ENCODE data around the gene DHRSX. TPM values are rescaled to one million over a fixed set of nuclear protein-coding genes. Genes with fewer than 3 reads are reported as not detected.

DHRSX gene
- total and polyA plus RNA-seq, 2 of the 13 experiments (the other 11 are each of a cell fraction or from before 2014, with no cell fraction given): 15.5 to 24.3 TPM

DNA sequence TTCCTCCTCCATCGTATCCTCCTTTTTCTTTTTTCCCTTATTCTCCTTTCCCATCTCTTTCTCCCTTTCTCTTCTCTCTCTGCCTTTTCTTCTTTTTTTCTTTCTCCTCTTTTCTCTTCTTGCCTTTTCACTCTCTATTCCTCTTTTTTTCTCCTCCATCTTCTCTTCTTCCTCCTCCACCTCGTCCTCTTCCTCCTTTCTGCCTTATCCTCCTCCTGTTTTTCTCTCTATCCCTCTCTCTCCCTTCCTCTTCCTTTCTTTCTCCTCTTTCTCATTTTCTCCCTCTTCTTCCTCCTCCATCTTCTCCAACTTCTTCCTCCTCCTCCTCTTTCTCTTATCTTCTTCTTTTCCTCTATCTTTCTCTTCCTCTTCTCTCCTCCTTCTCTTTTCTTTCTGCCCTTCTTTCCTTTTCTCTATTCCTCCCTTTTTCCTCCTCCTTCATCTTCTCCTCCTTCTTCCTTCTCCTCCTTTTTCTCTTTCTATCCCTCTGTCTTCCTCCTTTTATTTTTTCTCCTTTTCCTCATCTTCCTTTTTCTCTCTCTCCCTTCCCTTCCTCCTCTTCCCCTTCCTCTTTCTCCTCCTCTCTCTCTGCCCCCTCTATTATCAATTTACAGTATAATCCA, 269.1 kb downstream of the DHRSX start (continued):
- TF ChIP-seq, protein P1, sequence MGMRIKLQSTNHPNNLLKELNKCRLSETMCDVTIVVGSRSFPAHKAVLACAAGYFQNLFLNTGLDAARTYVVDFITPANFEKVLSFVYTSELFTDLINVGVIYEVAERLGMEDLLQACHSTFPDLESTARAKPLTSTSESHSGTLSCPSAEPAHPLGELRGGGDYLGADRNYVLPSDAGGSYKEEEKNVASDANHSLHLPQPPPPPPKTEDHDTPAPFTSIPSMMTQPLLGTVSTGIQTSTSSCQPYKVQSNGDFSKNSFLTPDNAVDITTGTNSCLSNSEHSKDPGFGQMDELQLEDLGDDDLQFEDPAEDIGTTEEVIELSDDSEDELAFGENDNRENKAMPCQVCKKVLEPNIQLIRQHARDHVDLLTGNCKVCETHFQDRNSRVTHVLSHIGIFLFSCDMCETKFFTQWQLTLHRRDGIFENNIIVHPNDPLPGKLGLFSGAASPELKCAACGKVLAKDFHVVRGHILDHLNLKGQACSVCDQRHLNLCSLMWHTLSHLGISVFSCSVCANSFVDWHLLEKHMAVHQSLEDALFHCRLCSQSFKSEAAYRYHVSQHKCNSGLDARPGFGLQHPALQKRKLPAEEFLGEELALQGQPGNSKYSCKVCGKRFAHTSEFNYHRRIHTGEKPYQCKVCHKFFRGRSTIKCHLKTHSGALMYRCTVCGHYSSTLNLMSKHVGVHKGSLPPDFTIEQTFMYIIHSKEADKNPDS (CRISPR knock-in tag; IDR thresholded peaks at IDR 0.05): no peak
- TF ChIP-seq MTF2 (CRISPR knock-in tag; IDR thresholded peaks at IDR 0.05; ENCODE audit: borderline replicate concordance) (no peak), ZBTB38 (CRISPR knock-in tag; IDR thresholded peaks at IDR 0.05) (no peak), THYN1 (CRISPR knock-in tag; IDR thresholded peaks at IDR 0.05; ENCODE audit: borderline replicate concordance, low read depth) (no peak), AGO1 (IDR thresholded peaks at IDR 0.05; ENCODE audit: low read depth, low read length, poor library complexity, severe bottlenecking) (no peak), ARHGAP35 (CRISPR knock-in tag; IDR thresholded peaks at IDR 0.05; ENCODE audit: borderline replicate concordance) (no peak), TEAD2 (CRISPR knock-in tag; IDR thresholded peaks at IDR 0.05) (no peak)
- TF ChIP-seq, protein P2, sequence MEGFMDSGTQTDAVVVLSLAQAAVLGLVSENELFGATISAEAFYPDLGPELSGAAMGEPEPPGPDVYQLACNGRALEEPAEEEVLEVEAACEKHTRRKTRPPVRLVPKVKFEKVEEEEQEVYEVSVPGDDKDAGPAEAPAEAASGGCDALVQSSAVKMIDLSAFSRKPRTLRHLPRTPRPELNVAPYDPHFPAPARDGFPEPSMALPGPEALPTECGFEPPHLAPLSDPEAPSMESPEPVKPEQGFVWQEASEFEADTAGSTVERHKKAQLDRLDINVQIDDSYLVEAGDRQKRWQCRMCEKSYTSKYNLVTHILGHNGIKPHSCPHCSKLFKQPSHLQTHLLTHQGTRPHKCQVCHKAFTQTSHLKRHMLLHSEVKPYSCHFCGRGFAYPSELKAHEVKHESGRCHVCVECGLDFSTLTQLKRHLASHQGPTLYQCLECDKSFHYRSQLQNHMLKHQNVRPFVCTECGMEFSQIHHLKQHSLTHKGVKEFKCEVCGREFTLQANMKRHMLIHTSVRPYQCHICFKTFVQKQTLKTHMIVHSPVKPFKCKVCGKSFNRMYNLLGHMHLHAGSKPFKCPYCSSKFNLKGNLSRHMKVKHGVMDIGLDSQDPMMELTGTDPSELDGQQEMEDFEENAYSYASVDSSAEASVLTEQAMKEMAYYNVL (CRISPR knock-in tag; IDR thresholded peaks at IDR 0.05; ENCODE audit: borderline replicate concordance): no peak

DNA sequence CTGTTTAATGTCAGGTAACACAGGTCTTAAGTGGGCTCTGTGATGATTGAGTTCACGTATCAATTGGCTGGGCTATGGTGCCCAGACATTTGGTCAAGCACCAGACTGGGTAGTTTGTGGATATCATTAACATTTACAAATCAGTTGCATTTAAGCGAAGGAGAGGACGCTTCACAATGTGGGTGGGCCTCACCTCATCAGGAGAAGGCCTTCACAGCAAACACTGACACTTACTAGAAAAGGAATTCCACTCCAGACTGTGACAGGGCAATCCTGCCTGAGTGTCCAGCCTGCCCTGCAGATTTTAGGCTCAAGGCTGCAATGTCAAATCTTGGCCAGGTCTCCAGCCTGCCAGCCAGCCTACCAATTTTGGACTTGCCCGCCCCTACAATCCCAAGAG, 270.3 kb downstream of the DHRSX start:
- BruUV-seq (replicated peaks): no TSS peak

More for the DNA sequence above, 270.3 kb downstream of the DHRSX start:
- WGBS (ENCODE audit: low lambda C conversion rate): 100% methylated on average over 2 of the region's 4 CpGs
- ChIA-PET POLR2A (no interaction called here), CTCF (ENCODE audit: low intra/inter-chr PET ratio, low total read pairs) (no interaction called here)
- no peak overlapping the region for H3K4me2 ChIP-seq (ENCODE audit: low read depth, low read length)
- peaks cover 0 to 1% of the 10 kb centered on the region in 2 experiments; a peak in 2 of 5 replicates for H3K36me3 ChIP-seq (replicated peaks in 1 of 2; ENCODE audit: control insufficient read depth in 1 of 2, insufficient read depth in 2 of 2, low read length in 2 of 2)
- DNase-seq (ENCODE audit: low spot score) (no peak), FAIRE-seq (no peak), ATAC-seq (no peak)
- H2AFZ ChIP-seq (ENCODE audit: low read length): no peak overlapping the region
- H3K79me2 ChIP-seq (ENCODE audit: insufficient read depth, low read length): no peaks in the 10 kb centered on the region
- intact Hi-C loops (cut with micrococcal nuclease; ENCODE audit: unreplicated experiment): no loop called here
- H3K4me3 ChIP-seq (replicated peaks in 1 of 3; ENCODE audit: insufficient read depth in 1 of 3, low read depth in 2 of 3, low read length in 3 of 3): no peak overlapping the region
- H3K27me3 ChIP-seq (ENCODE audit: control insufficient read depth in 1 of 2, insufficient read depth in 2 of 2, low read length in 2 of 2): no peaks in the 10 kb centered on the region
- H3K9ac ChIP-seq (ENCODE audit: insufficient read depth, low read depth, low read length): no peak overlapping the region
- TF ChIP-seq HOXA7 (CRISPR knock-in tag; IDR thresholded peaks at IDR 0.05): no peak
- TF ChIP-seq ZNF564 (CRISPR knock-in tag; IDR thresholded peaks at IDR 0.05): peak; percentile 83; the same call in 1 of the 2 replicates
- TF ChIP-seq, protein P3, sequence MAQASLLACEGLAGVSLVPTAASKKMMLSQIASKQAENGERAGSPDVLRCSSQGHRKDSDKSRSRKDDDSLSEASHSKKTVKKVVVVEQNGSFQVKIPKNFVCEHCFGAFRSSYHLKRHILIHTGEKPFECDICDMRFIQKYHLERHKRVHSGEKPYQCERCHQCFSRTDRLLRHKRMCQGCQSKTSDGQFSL (CRISPR knock-in tag; IDR thresholded peaks at IDR 0.05): no peak
- peaks cover 8% of the 10 kb centered on the region; the same call in 1 of the 2 replicates for H3K4me1 ChIP-seq (ENCODE audit: insufficient read depth, low read length)
- in situ Hi-C loops (cut with HindIII; ENCODE audit: extremely low pct_ligation_motif_present, low pct_unique_long_range_greater_than_20kb): no loop called here
- H3K9me3 ChIP-seq (ENCODE audit: low read length): no peaks in the 10 kb centered on the region
- H3K27ac ChIP-seq (ENCODE audit: extremely low read length, insufficient read depth, low read length): no peak overlapping the region
- H4K20me1 ChIP-seq (ENCODE audit: insufficient read depth, low read length): no peaks in the 10 kb centered on the region

Measured in HepG2 (cell line).